ENCODE data around the gene TOR2A. TPM values are rescaled to one million over a fixed set of nuclear protein-coding genes. Genes with fewer than 3 reads are reported as not detected.

The TOR2A gene
- total RNA-seq, 2 donors from 2014 or later = 15.7 to 16.7 TPM

- Histone ChIP-seq H3K27me3 (ENCODE audit: control insufficient read depth, insufficient read depth, low read length, poor library complexity, severe bottlenecking) (no peaks in the 10 kb centered on the region), H3K27ac (ENCODE audit: low read depth, low read length) (no peak overlapping the region), H3K4me1 (ENCODE audit: control insufficient read depth, insufficient read depth, low read length) (no peaks in the 10 kb centered on the region), H3K36me3 (ENCODE audit: control insufficient read depth, insufficient read depth, low read length) (no peaks in the 10 kb centered on the region), H3K4me3 (ENCODE audit: low read length) (no peak overlapping the region), H3K9ac (ENCODE audit: extremely low read depth, low read length, poor library complexity, severe bottlenecking) (no peak overlapping the region), H3K9me3 (ENCODE audit: control insufficient read depth, low read length) (no peaks in the 10 kb centered on the region)
- no peaks in the 10 kb centered on the region for H3K36me3 Mint-ChIP-seq (ENCODE audit: low read depth)
- no peak for TF ChIP-seq CTCF (conservative IDR thresholded peaks at IDR 0.05)
- peaks cover 8% of the 10 kb centered on the region for H3K4me1 Mint-ChIP-seq
- no peaks in the 10 kb centered on the region for H3K9me3 Mint-ChIP-seq
- no peak overlapping the region for H3K4me3 Mint-ChIP-seq
- H3K27ac Mint-ChIP-seq = no peak overlapping the region
- DNase-seq = no peak
- 92 to 100% methylated on average over 8 of the region's 8 CpGs for WGBS, 2 experiments (ENCODE audit: insufficient coverage in 1 of 2, insufficient read length in 1 of 2)
- H3K27me3 Mint-ChIP-seq (ENCODE audit: insufficient read depth) = no peaks in the 10 kb centered on the region
Measured at GRCh38 chr9:127708952-127709587, 26.0 kb downstream of the TOR2A start.

DNA sequence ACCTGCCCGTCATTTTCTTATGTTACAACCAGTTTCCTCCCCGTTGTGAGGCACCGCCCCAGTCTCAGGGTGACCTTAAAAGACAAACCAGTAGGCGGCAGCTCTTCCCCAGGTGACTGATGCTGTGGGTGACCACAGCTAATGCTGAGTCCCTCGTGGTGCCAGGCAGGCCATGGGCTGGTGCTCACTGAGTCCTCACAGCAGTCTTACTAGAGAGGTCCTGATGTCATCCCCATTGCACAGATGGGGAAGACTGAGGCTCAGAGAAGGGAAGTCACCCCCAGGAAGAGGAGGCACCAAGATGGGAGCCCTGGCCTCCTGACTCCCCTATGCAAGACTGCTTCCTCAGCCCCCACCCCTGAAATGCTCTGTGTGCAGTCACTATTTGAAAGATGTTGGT, 27.3 kb downstream of the TOR2A start:
- H3K9me3 Mint-ChIP-seq = no peaks in the 10 kb centered on the region
- DNase-seq = peak; percentile 62
- H3K27ac Mint-ChIP-seq = no peak overlapping the region
- H3K4me1 ChIP-seq (ENCODE audit: control insufficient read depth, insufficient read depth, low read length) = no peaks in the 10 kb centered on the region
- H3K27ac ChIP-seq (ENCODE audit: low read depth, low read length) = no peak overlapping the region
- H3K9ac ChIP-seq (ENCODE audit: extremely low read depth, low read length, poor library complexity, severe bottlenecking) = no peak overlapping the region
- no peaks in the 10 kb centered on the region for H3K9me3 ChIP-seq (ENCODE audit: control insufficient read depth, low read length)
- no peaks in the 10 kb centered on the region for H3K36me3 Mint-ChIP-seq (ENCODE audit: low read depth)
- peak; percentile 54 for TF ChIP-seq CTCF (conservative IDR thresholded peaks at IDR 0.05)
- H3K36me3 ChIP-seq (ENCODE audit: control insufficient read depth, insufficient read depth, low read length) = no peaks in the 10 kb centered on the region
- H3K4me3 ChIP-seq (ENCODE audit: low read length) = no peak overlapping the region
- no peaks in the 10 kb centered on the region for H3K27me3 ChIP-seq (ENCODE audit: control insufficient read depth, insufficient read depth, low read length, poor library complexity, severe bottlenecking)
- H3K27me3 Mint-ChIP-seq (ENCODE audit: insufficient read depth) = no peaks in the 10 kb centered on the region
- WGBS, 2 experiments (ENCODE audit: insufficient coverage in 1 of 2, insufficient read length in 1 of 2) = 80 to 85% methylated on average over 5 of the region's 5 CpGs
- H3K4me1 Mint-ChIP-seq = peaks cover 8% of the 10 kb centered on the region
- H3K4me3 Mint-ChIP-seq = no peak overlapping the region

GRCh38 chr9:127706836-127707241, 28.3 kb downstream of the TOR2A start, which contains the start of gene CFAP157:
CFAP157 (plus strand) TSS chr9:127706988; CDS start chr9:127707032, 44 bp downstream.
- H3K36me3 Mint-ChIP-seq (ENCODE audit: low read depth) = no peaks in the 10 kb centered on the region
- 84 to 97% methylated on average over 6 to 11 of the region's 11 CpGs for WGBS, 2 experiments (ENCODE audit: insufficient coverage in 1 of 2, insufficient read length in 1 of 2)
- TF ChIP-seq CTCF (conservative IDR thresholded peaks at IDR 0.05) = no peak
- Histone ChIP-seq H3K27ac (ENCODE audit: low read depth, low read length) (no peak within 1 kb of the TSS), H3K4me1 (ENCODE audit: control insufficient read depth, insufficient read depth, low read length) (no peaks in the 10 kb centered on the region), H3K36me3 (ENCODE audit: control insufficient read depth, insufficient read depth, low read length) (no peaks in the 10 kb centered on the region), H3K9me3 (ENCODE audit: control insufficient read depth, low read length) (no peaks in the 10 kb centered on the region), H3K9ac (ENCODE audit: extremely low read depth, low read length, poor library complexity, severe bottlenecking) (no peak within 1 kb of the TSS), H3K4me3 (ENCODE audit: low read length) (no peak within 1 kb of the TSS), H3K27me3 (ENCODE audit: control insufficient read depth, insufficient read depth, low read length, poor library complexity, severe bottlenecking) (no peaks in the 10 kb centered on the region)
- no peaks in the 10 kb centered on the region for H3K9me3 Mint-ChIP-seq
- no peak within 1 kb of the TSS for H3K27ac Mint-ChIP-seq
- H3K27me3 Mint-ChIP-seq (ENCODE audit: insufficient read depth) = no peaks in the 10 kb centered on the region
- peaks cover 6% of the 10 kb centered on the region for H3K4me1 Mint-ChIP-seq
- peak within 1 kb of the TSS; percentile 28 for H3K4me3 Mint-ChIP-seq
- peak; percentile 75 for DNase-seq
